Measurements from ENCODE around the gene UBE2G2.

GRCh38 chr21:44802396-44803153, 955 bp upstream of the UBE2G2 start:
- TF ChIP-seq CEBPB (IDR thresholded peaks at IDR 0.05; ENCODE audit: low read depth, low read length) = no peak
- TF ChIP-seq, protein P1, sequence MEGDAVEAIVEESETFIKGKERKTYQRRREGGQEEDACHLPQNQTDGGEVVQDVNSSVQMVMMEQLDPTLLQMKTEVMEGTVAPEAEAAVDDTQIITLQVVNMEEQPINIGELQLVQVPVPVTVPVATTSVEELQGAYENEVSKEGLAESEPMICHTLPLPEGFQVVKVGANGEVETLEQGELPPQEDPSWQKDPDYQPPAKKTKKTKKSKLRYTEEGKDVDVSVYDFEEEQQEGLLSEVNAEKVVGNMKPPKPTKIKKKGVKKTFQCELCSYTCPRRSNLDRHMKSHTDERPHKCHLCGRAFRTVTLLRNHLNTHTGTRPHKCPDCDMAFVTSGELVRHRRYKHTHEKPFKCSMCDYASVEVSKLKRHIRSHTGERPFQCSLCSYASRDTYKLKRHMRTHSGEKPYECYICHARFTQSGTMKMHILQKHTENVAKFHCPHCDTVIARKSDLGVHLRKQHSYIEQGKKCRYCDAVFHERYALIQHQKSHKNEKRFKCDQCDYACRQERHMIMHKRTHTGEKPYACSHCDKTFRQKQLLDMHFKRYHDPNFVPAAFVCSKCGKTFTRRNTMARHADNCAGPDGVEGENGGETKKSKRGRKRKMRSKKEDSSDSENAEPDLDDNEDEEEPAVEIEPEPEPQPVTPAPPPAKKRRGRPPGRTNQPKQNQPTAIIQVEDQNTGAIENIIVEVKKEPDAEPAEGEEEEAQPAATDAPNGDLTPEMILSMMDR (conservative IDR thresholded peaks at IDR 0.05; ENCODE audit: low read depth, low read length) = no peak
- TF ChIP-seq POLR2A (IDR thresholded peaks at IDR 0.05; ENCODE audit: low read depth, low read length) = no peak
- no peak for TF ChIP-seq SMC3 (IDR thresholded peaks at IDR 0.05; ENCODE audit: low read depth, low read length)
- TF ChIP-seq RFX5 (IDR thresholded peaks at IDR 0.05; ENCODE audit: low read depth, low read length) = no peak
- no peak for TF ChIP-seq USF2 (IDR thresholded peaks at IDR 0.05; ENCODE audit: low read depth, low read length)
- TF ChIP-seq RCOR1 (IDR thresholded peaks at IDR 0.05; ENCODE audit: insufficient replicate concordance, low read length) = no peak
- no peak for TF ChIP-seq CHD1 (IDR thresholded peaks at IDR 0.05; ENCODE audit: low read depth, low read length)
- TF ChIP-seq MXI1 (IDR thresholded peaks at IDR 0.05; ENCODE audit: borderline replicate concordance, low read depth, low read length) = no peak
